PC-9 (cell line): ENCODE results near the gene TCEAL9.

Experiments used
- CTCF ChIP-seq: fragments of 200-600 bp; sonication (generic); conservative IDR thresholded peaks from 2 replicates; pipeline ENCODE4 v1.6.1; 2017; ENCODE audit warnings: mixed run types, antibody characterized with exemption, mild to moderate bottlenecking, moderate library complexity
- EZH2 ChIP-seq: fragments of 200-600 bp; sonication (generic); IDR thresholded peaks from 2 replicates; pipeline ENCODE4 v1.8.0; 2017; ENCODE audit warnings: antibody characterized with exemption, low read depth

DNA sequence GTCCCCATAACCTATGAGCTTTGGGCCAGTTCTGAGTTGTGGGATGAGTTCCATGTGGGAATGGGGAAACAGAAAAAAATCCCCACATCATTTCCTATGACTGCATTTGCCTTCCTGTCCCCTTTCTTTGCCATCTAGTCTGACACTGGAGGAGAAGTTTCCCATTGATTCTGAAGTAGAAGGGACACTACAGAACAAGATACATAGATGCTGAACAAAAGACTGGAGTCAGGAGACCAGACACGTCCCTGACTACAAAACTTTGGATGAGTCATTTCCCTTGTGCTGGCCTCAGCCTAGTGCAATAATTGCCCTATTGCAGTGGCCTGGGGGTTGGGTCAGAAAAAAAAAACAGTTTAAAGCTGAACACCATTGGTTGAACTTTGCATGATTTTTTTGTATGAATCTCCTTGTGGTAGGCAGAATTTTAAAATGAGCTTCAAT lies 42.1 kb downstream of the TCEAL9 start:
- TF ChIP-seq CTCF (no peak), EZH2 (no peak)
